ENCODE measurements around the gene LRRC61. TPM values are rescaled to one million over a fixed set of nuclear protein-coding genes. Genes with fewer than 3 reads are reported as not detected.
"Not testable (repeated sequence)": the region's sequence is repeated elsewhere in the genome, so short reads cannot be mapped to it uniquely, and the experiment has no call there.

The LRRC61 gene
- total RNA-seq: 10 to 100 TPM in 2 of 4 donors, 1 to 10 TPM in 2; 7.1 to 25.1 (median 14.0) TPM

DNA sequence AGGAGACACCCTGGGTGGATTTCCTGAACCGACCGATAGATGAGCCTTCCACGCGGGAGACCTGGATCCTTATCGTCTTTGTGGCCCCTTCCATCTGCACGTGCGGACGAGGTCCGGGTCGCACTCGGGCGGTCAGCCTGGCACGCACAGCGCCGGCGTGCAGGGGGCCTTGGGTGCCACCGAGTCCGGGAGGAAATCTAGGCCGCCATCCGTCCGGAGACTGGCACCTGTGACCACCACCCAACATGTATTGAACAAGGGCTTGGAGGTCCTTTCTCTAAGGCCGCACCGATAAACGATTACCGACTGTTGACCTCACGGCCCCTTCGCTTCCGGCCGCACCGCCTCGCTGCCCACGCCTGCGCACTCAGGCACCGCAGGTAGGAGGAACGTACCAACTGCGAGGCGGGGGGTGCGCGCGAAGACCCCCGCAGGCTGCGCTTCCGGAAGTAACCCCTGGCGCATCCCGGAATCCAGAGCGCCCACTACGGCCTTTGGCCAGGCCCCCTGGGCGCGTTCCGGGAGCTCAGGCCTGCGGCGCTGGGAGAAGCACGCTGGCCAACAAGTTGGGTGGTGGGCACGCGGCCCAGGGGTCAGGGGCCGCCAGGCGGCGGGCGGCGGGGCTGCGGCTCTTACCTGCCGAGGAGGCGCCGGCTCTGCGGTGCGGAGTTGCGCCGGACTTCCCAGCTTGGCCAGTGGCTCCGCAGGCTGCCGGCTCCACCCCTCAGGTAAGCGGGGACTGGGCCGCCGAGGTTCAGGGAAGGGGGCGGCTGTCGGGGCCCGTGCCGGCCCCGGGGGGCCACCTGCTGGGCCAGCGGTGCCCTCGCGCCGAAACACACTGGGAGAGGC lies at the start of gene LRRC61, which contains the start of gene ACTR3C:
Gene LRRC61, plus strand, starts transcription at position 523 of the 849 bp plus-strand sequence. CDS start 13,507 bp downstream, outside the sequence.
Gene ACTR3C, minus strand, starts transcription at position 713 of the 849 bp plus-strand sequence. CDS start 28,249 bp downstream, outside the sequence.
- Histone ChIP-seq H3K4me1 (peaks cover 0 to 35% (median 9%) of the 10 kb centered on the region in 3 donors), H3K9me3 (no peaks in the 10 kb centered on the region), H3K27me3 (peaks cover 4% of the 10 kb centered on the region), H3K36me3 (peaks cover 0 to 24% of the 10 kb centered on the region in 2 donors), H3K4me3 (peak within 1 kb of the TSS; percentile 80 to 89), H3K27ac (peak within 1 kb of the TSS; percentile 62 to 89 (median 86))
- TF ChIP-seq EP300 (IDR thresholded peaks at IDR 0.05): no peak
- peak in 2 of 4 experiments; percentile 21 to 26 for TF ChIP-seq CTCF (IDR thresholded peaks at IDR 0.05)
- peak in 1 of 2 donors; percentile 14 for TF ChIP-seq POLR2A (IDR thresholded peaks at IDR 0.05)
- peak; percentile 37 for TF ChIP-seq POLR2AphosphoS5 (IDR thresholded peaks at IDR 0.05)
- ATAC-seq: peak; percentile 57
- 0 to 9% methylated on average over 7 to 23 of the region's 82 CpGs for WGBS, 2 donors (ENCODE audit: low coverage in 1 of 2)

DNA sequence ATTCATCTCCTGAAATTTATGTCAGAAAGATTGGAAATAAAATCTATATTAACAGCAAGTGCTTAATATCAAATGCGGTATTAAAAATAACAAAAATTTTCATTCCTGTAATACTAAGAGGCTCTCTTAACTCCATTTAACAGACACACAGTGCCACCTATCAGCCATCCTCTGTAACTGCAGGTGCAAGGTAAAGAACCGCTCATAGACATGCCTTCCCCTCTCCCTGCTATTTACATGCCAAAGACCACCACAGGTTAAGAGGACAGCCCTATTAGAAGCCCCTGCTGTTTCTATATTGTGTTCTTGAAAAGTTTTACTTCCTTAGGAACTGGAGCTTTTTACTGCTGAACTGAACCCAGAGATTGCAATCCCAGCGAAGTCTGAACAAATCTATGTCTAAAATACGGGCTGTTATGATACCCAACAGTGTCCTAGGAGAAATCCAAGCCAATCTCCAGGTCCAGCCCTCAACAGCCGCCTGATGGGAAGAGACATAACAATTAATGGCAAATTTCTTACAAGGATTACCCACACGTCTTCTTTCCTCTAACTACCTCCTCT lies 46.9 kb upstream of the LRRC61 start:
- WGBS, 2 donors (ENCODE audit: low coverage in 1 of 2): 0 to 34% methylated on average over 2 to 5 of the region's 6 CpGs
- not testable (repeated sequence) for H3K9me3 ChIP-seq, ATAC-seq

DNA sequence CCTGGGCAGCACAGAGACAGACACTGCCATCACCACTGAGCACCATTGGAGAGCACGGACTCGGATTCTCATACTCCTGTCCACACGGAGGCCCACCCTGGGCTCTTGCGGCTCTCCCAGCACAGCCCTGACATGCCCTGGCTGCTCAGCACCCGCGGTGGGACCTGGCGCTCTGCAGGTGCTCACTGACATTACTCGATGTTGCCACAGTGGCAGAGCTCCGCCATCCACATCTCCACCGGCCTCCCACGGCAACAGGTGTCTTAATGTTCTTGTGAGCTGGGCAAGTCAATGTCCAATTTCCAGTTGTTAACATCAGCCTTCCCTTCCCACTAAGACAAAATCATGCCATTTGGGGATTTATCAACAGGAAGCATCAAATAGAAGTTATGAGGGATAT lies 44.8 kb upstream of the LRRC61 start:
- 84 to 100% methylated on average over 2 to 3 of the region's 11 CpGs for WGBS, 2 donors (ENCODE audit: low coverage in 1 of 2)
- H3K4me3 ChIP-seq, H3K4me1 ChIP-seq, H3K27ac ChIP-seq, H3K27me3 ChIP-seq, ATAC-seq, H3K36me3 ChIP-seq, H3K9me3 ChIP-seq: not testable (repeated sequence)

More for the DNA sequence above, 46.9 kb upstream of the LRRC61 start:
- H3K27me3 ChIP-seq, H3K36me3 ChIP-seq, H3K4me3 ChIP-seq, H3K27ac ChIP-seq, H3K4me1 ChIP-seq: not testable (repeated sequence)
- peak; percentile 56 to 77 (median 74) for TF ChIP-seq CTCF (IDR thresholded peaks at IDR 0.05)

GRCh38 chr7:150281681-150282403 lies 41.3 kb upstream of the LRRC61 start:
- not testable (repeated sequence) for H3K27me3 ChIP-seq, H3K27ac ChIP-seq, H3K4me1 ChIP-seq, H3K4me3 ChIP-seq, H3K36me3 ChIP-seq, ATAC-seq, H3K9me3 ChIP-seq
- no CpG with 5 or more reads among the region's 25 CpGs for WGBS, 2 donors (ENCODE audit: low coverage in 1 of 2)

- not testable (repeated sequence) for H3K27ac ChIP-seq, H3K9me3 ChIP-seq, H3K36me3 ChIP-seq, H3K27me3 ChIP-seq, ATAC-seq, H3K4me1 ChIP-seq, H3K4me3 ChIP-seq
- no CpG with 5 or more reads among the region's 3 CpGs for WGBS, 2 donors (ENCODE audit: low coverage in 1 of 2)
Measured at GRCh38 chr7:150283111-150283510, 40.0 kb upstream of the LRRC61 start.

GRCh38 chr7:150283608-150284007 lies 39.5 kb upstream of the LRRC61 start:
- H3K36me3 ChIP-seq, H3K4me1 ChIP-seq, ATAC-seq, H3K9me3 ChIP-seq, H3K27me3 ChIP-seq, H3K27ac ChIP-seq, H3K4me3 ChIP-seq: not testable (repeated sequence)
- WGBS, 2 donors (ENCODE audit: low coverage in 1 of 2): 70% methylated on average over 1 of the region's 6 CpGs; no CpG with 5 or more reads in 1 of the 2 donors

All from gastroesophageal sphincter (tissue), 4 donors.